HG02763 (cell line): Measurements from ENCODE around the gene LTBP2.

Experiments
- ATAC-seq: cut with Tn5 transposase; IDR thresholded peaks from one replicate; pipeline ENCODE4 v1.9.1; 2021; ENCODE audit warnings: mild to moderate bottlenecking, moderate library complexity; ENCODE audit not compliant: unreplicated experiment

LTBP2 gene

GRCh38 chr14:74611650-74612349 lies at the start of gene LTBP2:
Gene LTBP2 (minus strand): TSS chr14:74612237. CDS start chr14:74611944, 293 bp downstream.
- no peak for ATAC-seq

GRCh38 chr14:74660863-74661262 lies 48.8 kb upstream of the LTBP2 start:
- ATAC-seq = no peak

- ATAC-seq = no peak
Measured at GRCh38 chr14:74660167-74660566, 48.1 kb upstream of the LTBP2 start.

GRCh38 chr14:74658535-74659131 lies 46.6 kb upstream of the LTBP2 start:
- no peak for ATAC-seq

- no peak for ATAC-seq
Measured at GRCh38 chr14:74656964-74657363, 44.9 kb upstream of the LTBP2 start.

GRCh38 chr14:74655599-74656395 lies 43.8 kb upstream of the LTBP2 start:
- ATAC-seq = no peak

GRCh38 chr14:74654931-74655330 lies 42.9 kb upstream of the LTBP2 start:
- ATAC-seq = no peak

- ATAC-seq = no peak
Measured at GRCh38 chr14:74653386-74654138, 41.5 kb upstream of the LTBP2 start.

- ATAC-seq = no peak
Measured at GRCh38 chr14:74652541-74652940, 40.5 kb upstream of the LTBP2 start.

- no peak for ATAC-seq
Measured at GRCh38 chr14:74650927-74651686, 39.1 kb upstream of the LTBP2 start.

GRCh38 chr14:74649673-74650072 lies 37.6 kb upstream of the LTBP2 start:
- ATAC-seq = no peak

GRCh38 chr14:74649167-74649566 lies 37.1 kb upstream of the LTBP2 start:
- ATAC-seq = no peak

- no peak for ATAC-seq
Measured at GRCh38 chr14:74648601-74649000, 36.6 kb upstream of the LTBP2 start.

GRCh38 chr14:74647678-74648461 lies 35.8 kb upstream of the LTBP2 start:
- no peak for ATAC-seq

GRCh38 chr14:74647061-74647677 lies 35.1 kb upstream of the LTBP2 start:
- no peak for ATAC-seq

- ATAC-seq = no peak
Measured at GRCh38 chr14:74645756-74646470, 33.9 kb upstream of the LTBP2 start.

GRCh38 chr14:74645244-74645643 lies 33.2 kb upstream of the LTBP2 start:
- ATAC-seq = no peak

- ATAC-seq = no peak
Measured at GRCh38 chr14:74641601-74642391, 29.8 kb upstream of the LTBP2 start.
